Neural progenitor cell (in vitro differentiated cells): ENCODE results near the gene ERBB4. TPM values are rescaled to one million over a fixed set of nuclear protein-coding genes. Genes with fewer than 3 reads are reported as not detected.
A peak's percentile ranks its signal among the peaks of the same experiment; 100 is the strongest.

Experiments used
- DNase-seq: peaks from one replicate; pipeline ENCODE4 v3.0.0-alpha.2; 2016; ENCODE audit warnings: low spot score
- H2AFZ ChIP-seq: fragments of 200-600 bp; sonication (generic); replicated peaks from 2 replicates; pipeline ENCODE4 v1.6.1; 2016; ENCODE audit warnings: antibody characterized with exemption
- H3F3A ChIP-seq: fragments of 200-600 bp; sonication (generic); 2 replicates; pipeline ENCODE4 v1.6.1; 2016; ENCODE audit warnings: antibody characterized with exemption, low read depth
- H3K27ac ChIP-seq: fragments of 200-600 bp; sonication (generic); 2 replicates; pipeline ENCODE4 v1.5.1; 2016; ENCODE audit warnings: mild to moderate bottlenecking
- H3K27me3 ChIP-seq: fragments of 200-600 bp; sonication (generic); 2 replicates; pipeline ENCODE4 v1.6.1; 2016; ENCODE audit warnings: mild to moderate bottlenecking, moderate library complexity
- H3K36me3 ChIP-seq: fragments of 200-600 bp; sonication (generic); 2 replicates; pipeline ENCODE4 v1.5.1; 2016
- H3K4me1 ChIP-seq: fragments of 200-600 bp; sonication (generic); 2 replicates; pipeline ENCODE4 v1.6.1; 2016; ENCODE audit warnings: mixed run types
- H3K4me2 ChIP-seq: fragments of 200-600 bp; sonication (generic); 2 replicates; pipeline ENCODE4 v1.6.1; 2016
- H3K4me3 ChIP-seq: fragments of 200-600 bp; sonication (generic); 2 replicates; pipeline ENCODE4 v1.5.1; 2016
- H3K79me2 ChIP-seq: fragments of 200-600 bp; sonication (generic); 2 replicates; pipeline ENCODE4 v1.6.1; 2016; ENCODE audit warnings: low read depth
- H3K9ac ChIP-seq: fragments of 200-600 bp; sonication (generic); 2 replicates; pipeline ENCODE4 v1.6.1; 2016
- H3K9me3 ChIP-seq: fragments of 200-600 bp; sonication (generic); 2 replicates; pipeline ENCODE4 v1.5.1; 2016; ENCODE audit warnings: low read depth
- H4K20me1 ChIP-seq: fragments of 200-600 bp; sonication (generic); 2 replicates; pipeline ENCODE4 v1.6.1; 2016; ENCODE audit warnings: low read depth
- H3K27ac Mint-ChIP-seq: 3 replicates; pipeline ENCODE4 v1.8.0; 2021; ENCODE audit warnings: mixed read lengths
- H3K27me3 Mint-ChIP-seq: 2 replicates; pipeline ENCODE4 v1.8.0; 2022; ENCODE audit warnings: low read depth, mild to moderate bottlenecking, inconsistent platforms, moderate library complexity, mixed read lengths; ENCODE audit not compliant: insufficient read depth
- H3K36me3 Mint-ChIP-seq: 3 replicates; pipeline ENCODE4 v1.8.0; 2021; ENCODE audit warnings: mixed read lengths
- H3K4me1 Mint-ChIP-seq: 3 replicates; pipeline ENCODE4 v1.8.0; 2021; ENCODE audit warnings: mixed read lengths
- H3K4me3 Mint-ChIP-seq: 3 replicates; pipeline ENCODE4 v1.8.0; 2021; ENCODE audit warnings: mild to moderate bottlenecking, moderate library complexity, mixed read lengths
- H3K9me3 Mint-ChIP-seq: 3 replicates; pipeline ENCODE4 v1.8.0; 2020; ENCODE audit warnings: mixed read lengths
- EZH2 ChIP-seq: fragments of 200-600 bp; sonication (generic); IDR thresholded peaks from 2 replicates; pipeline ENCODE4 v1.6.1; 2017; ENCODE audit warnings: antibody characterized with exemption, mild to moderate bottlenecking, moderate library complexity
- EZH2phosphoT487 ChIP-seq: fragments of 200-600 bp; sonication (generic); IDR thresholded peaks from 2 replicates; pipeline ENCODE4 v1.6.1; 2017; ENCODE audit warnings: antibody characterized with exemption
- total RNA-seq: library from RNA; depleted of rRNA; stranded (reverse); fragments of >200 nt; gene quantifications from 2 replicates; pipeline ENCODE4 v1.2.3, GENCODE V29; 2015; ENCODE audit warnings: low replicate concordance
- TF ChIP-seq, protein P1 (sequence below): fragments of 200-600 bp; sonication (generic); IDR thresholded peaks from 2 replicates; pipeline ENCODE4 v1.5.1; 2017; ENCODE audit warnings: antibody characterized with exemption, mild to moderate bottlenecking

Gene ERBB4
- total RNA-seq, 1 donor from 2014 or later, result 1.5 TPM

DNA sequence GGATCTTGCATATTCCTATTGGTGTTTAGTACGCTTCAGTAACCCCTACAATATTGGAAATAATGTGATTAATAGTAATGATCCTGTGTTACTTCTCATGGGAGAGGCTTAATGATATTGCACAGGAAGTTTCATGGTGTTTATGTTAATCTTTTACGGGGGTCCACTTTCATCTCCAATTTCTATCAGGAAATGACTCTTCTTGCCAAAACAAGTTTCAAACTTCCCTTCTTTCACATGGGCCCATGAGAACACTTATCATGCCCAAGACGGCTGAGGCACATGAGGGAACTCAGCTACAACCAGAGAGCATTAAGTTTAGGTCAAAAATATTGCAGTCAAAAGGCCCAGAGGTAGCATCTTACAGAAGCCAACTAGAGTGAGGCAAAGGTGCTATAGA is 7.6 kb downstream of the ERBB4 start:
- Mint-ChIP-seq H3K27me3 (no peaks in the 10 kb centered on the region), H3K4me3 (no peak overlapping the region), H3K36me3 (no peaks in the 10 kb centered on the region), H3K4me1 (peaks cover 56% of the 10 kb centered on the region), H3K27ac (no peak overlapping the region), H3K9me3 (no peaks in the 10 kb centered on the region)
- no peaks in the 10 kb centered on the region for H3K36me3 ChIP-seq
- DNase-seq, result no peak
- TF ChIP-seq EZH2, result no peak
- TF ChIP-seq, protein P1, sequence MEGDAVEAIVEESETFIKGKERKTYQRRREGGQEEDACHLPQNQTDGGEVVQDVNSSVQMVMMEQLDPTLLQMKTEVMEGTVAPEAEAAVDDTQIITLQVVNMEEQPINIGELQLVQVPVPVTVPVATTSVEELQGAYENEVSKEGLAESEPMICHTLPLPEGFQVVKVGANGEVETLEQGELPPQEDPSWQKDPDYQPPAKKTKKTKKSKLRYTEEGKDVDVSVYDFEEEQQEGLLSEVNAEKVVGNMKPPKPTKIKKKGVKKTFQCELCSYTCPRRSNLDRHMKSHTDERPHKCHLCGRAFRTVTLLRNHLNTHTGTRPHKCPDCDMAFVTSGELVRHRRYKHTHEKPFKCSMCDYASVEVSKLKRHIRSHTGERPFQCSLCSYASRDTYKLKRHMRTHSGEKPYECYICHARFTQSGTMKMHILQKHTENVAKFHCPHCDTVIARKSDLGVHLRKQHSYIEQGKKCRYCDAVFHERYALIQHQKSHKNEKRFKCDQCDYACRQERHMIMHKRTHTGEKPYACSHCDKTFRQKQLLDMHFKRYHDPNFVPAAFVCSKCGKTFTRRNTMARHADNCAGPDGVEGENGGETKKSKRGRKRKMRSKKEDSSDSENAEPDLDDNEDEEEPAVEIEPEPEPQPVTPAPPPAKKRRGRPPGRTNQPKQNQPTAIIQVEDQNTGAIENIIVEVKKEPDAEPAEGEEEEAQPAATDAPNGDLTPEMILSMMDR, result no peak
- no peak for TF ChIP-seq EZH2phosphoT487
- peaks cover 7% of the 10 kb centered on the region for H3F3A ChIP-seq
- H3K27me3 ChIP-seq, result peaks cover 28% of the 10 kb centered on the region
- H3K4me1 ChIP-seq, result peaks cover 15% of the 10 kb centered on the region
- no peak overlapping the region for H2AFZ ChIP-seq
- H3K79me2 ChIP-seq, result no peaks in the 10 kb centered on the region
- no peaks in the 10 kb centered on the region for H3K9me3 ChIP-seq
- peaks cover 8% of the 10 kb centered on the region for H4K20me1 ChIP-seq
- H3K4me3 ChIP-seq, result no peak overlapping the region
- H3K9ac ChIP-seq, result no peak overlapping the region
- H3K4me2 ChIP-seq, result no peak overlapping the region
- H3K27ac ChIP-seq, result no peak overlapping the region

DNA sequence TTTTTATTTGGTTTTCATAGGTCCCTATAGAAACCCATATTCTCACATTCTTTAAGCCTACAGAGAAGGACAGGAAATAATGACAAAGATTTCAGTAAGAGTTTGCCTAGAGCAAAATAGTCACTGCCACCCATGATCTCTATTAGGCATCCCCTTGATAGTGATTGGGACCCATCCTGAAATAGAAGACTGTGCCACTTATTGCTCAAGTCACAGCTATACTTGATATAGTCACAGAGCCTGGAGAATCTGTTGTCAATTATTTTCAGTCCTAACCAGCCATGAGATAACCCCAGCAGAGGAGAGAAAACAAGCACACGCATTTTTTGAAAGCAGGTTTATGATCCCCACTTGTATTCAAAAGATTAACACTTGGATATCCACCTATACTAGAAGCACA is 8.2 kb downstream of the ERBB4 start:
- Histone ChIP-seq H3K9ac (no peak overlapping the region), H3K4me2 (no peak overlapping the region), H2AFZ (no peak overlapping the region), H3K4me1 (peaks cover 9% of the 10 kb centered on the region), H3K4me3 (no peak overlapping the region), H4K20me1 (peaks cover 1% of the 10 kb centered on the region), H3K79me2 (no peaks in the 10 kb centered on the region), H3K9me3 (no peaks in the 10 kb centered on the region), H3F3A (peaks cover under 1% of the 10 kb centered on the region), H3K36me3 (no peaks in the 10 kb centered on the region), H3K27ac (no peak overlapping the region), H3K27me3 (peaks cover 22% of the 10 kb centered on the region)
- DNase-seq, result no peak
- TF ChIP-seq, protein P1, result no peak
- TF ChIP-seq EZH2 (no peak), EZH2phosphoT487 (no peak)
- Mint-ChIP-seq H3K27me3 (no peaks in the 10 kb centered on the region), H3K27ac (no peak overlapping the region), H3K9me3 (no peaks in the 10 kb centered on the region), H3K36me3 (no peaks in the 10 kb centered on the region), H3K4me1 (peaks cover 54% of the 10 kb centered on the region), H3K4me3 (no peak overlapping the region)

DNA sequence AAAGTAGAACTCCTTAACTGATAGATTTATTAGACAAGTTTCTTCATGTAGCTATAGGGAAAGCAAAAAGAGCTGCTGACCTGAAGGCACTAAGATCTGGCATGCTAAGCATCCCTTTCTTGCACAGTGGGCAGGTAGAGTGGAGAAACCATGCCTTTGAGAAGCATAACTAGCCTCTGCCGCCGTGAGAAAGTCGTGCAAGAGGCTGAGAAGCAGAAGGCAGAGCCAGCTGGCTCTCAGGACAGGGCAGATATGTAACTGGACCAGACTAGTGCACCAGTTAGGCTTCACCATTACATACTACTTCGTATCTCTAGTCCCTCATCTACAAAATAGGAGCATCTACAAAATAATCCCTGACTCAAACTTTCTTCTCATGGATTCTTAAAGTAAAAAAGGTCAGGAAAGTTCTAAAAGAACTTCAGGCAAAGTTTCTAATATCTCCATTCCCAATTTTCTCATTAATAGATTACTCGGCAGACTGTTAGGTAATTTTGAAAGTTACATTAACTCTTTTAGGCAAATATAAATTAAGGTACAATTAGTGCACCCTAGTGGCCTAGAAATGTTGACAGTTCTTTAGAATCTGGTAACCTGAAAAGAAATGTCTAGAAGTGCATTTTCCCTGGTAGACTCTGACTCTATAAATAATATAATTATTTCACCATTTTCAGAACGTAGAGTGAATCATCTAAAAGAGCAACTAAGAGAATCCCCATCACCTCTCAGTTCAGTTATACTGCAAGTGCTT is 10.3 kb downstream of the ERBB4 start:
- Histone ChIP-seq H3K36me3 (no peaks in the 10 kb centered on the region), H3K9me3 (no peaks in the 10 kb centered on the region), H4K20me1 (no peaks in the 10 kb centered on the region), H3K27me3 (peaks cover under 1% of the 10 kb centered on the region), H2AFZ (peak overlapping the region; percentile 15), H3K79me2 (no peaks in the 10 kb centered on the region), H3K4me2 (no peak overlapping the region), H3K4me3 (no peak overlapping the region), H3F3A (no peaks in the 10 kb centered on the region), H3K4me1 (peaks cover 8% of the 10 kb centered on the region), H3K9ac (no peak overlapping the region), H3K27ac (no peak overlapping the region)
- Mint-ChIP-seq H3K36me3 (peaks cover 4% of the 10 kb centered on the region), H3K4me3 (no peak overlapping the region), H3K4me1 (peaks cover 48% of the 10 kb centered on the region), H3K27ac (no peak overlapping the region), H3K27me3 (no peaks in the 10 kb centered on the region), H3K9me3 (no peaks in the 10 kb centered on the region)
- TF ChIP-seq EZH2 (no peak), EZH2phosphoT487 (no peak)
- TF ChIP-seq, protein P1, result peak; percentile 37
- DNase-seq, result no peak
